ENCODE results near the gene MGME1.

- no peak for TF ChIP-seq PKNOX1 (IDR thresholded peaks at IDR 0.05)
- TF ChIP-seq ELF4 (IDR thresholded peaks at IDR 0.05), result no peak
- TF ChIP-seq HDGF (IDR thresholded peaks at IDR 0.05; ENCODE audit: borderline replicate concordance), result no peak
- no peak for TF ChIP-seq TARDBP (IDR thresholded peaks at IDR 0.05)
- TF ChIP-seq SP1 (IDR thresholded peaks at IDR 0.05), result no peak
- no peak for TF ChIP-seq ARNT (IDR thresholded peaks at IDR 0.05)
These were observed 50.2 kb downstream of the MGME1 start for GRCh38 chr20:18019068-18019467.
